ELR (cell line): ENCODE results near the gene TFDP3.
A peak's percentile ranks its signal among the peaks of the same experiment; 100 is the strongest.

ENCODE experiments used
- DNase-seq: peaks from one replicate; pipeline ENCODE4 v3.0.0-alpha.2; 2015; ENCODE audit warnings: low read depth

TFDP3 gene

DNA sequence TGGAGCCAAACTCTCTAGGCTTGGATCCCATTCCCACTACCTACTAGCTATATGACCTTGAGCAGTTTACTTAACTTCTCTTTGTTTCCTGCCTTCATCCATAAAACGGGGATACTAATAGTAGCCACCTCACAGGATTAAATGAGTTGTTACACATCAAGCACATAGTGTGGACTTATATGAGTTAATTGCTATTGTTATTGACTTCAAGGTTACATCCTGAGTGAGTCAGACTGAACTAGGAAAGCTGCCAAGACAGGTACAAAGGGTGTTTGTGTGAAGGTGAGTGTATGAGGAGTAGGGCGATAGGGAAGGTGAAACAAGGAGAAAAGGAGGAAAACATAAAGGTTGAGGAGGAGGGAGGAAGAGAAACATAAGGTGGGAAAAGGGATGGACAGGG lies 32.2 kb downstream of the TFDP3 start:
- DNase-seq, result no peak

DNA sequence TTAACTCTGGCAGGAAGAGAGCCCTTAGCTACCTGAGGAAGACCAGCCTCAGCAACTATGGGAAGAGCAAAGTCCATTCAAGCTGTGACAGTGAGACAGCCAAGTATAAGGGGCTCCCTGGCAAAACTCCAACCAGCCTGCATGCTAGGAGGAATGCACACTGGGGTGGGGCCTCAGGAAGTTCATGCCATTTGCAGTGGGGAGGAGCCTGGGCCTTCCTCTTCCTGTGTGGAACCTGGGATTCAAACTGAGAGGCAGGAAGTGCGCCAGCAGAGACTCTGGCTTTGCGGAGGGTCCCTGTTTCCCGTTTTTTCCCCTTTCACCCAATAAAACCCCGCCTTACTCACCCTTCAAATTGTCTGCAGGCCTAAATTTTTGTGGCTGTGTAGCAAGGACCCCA lies 33.0 kb downstream of the TFDP3 start:
- DNase-seq, result no peak

DNA sequence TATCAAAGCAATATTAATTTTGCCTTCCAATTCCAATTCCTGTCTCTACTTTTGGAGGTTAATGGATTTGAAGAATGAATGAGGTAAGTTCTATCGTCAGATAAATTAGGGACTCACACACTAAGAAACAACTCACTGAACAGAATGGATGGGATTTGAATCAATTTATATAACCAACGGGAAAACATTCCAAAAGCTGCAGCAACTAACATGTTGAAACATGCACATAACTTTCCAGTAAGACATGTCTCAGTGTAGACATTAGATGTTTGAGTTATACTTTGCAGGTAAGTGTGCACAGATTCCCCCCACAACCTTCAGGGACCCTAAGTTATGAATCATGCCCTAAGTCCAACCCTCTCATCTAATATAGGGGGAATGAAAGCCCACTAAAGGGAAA lies 34.3 kb downstream of the TFDP3 start:
- DNase-seq, result no peak

DNA sequence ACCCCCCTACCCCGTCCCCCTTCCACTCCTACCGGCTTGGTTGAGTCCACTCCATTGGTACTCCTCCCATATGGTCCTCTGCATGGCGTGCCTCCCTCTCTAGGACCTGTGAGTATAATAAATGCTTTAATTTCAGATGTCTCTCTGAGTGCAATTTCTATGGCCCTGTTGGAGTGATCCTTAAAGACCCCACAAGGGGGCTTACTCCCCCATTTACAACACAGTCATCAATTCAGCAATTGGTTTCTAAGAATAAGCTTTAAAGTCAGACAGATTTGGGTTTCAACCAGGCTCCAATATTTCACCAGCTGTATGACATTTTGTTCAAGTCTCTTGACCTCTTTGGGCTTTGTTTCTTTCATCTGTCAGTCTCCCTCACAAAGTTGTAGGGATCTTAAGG lies 38.7 kb downstream of the TFDP3 start:
- DNase-seq, result no peak

DNA sequence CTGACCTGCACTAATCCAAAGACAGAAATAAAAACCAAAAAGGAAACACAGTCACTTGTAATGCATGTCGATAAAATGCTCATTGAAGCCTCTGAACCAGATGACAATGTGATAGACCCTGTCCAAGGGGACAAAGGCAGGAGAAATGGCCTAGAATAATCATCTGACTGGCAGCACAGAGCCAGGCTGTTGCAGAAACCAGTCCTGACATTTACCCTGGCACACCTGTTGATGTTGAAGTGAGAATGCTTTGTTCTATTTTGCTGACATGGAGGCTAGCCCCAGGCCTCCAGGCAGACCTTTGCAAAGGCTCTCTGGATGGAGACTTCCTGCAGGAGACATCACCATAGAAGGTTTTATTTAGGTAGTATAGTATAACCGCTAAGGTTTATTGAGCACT lies 41.0 kb downstream of the TFDP3 start:
- DNase-seq, result no peak

DNA sequence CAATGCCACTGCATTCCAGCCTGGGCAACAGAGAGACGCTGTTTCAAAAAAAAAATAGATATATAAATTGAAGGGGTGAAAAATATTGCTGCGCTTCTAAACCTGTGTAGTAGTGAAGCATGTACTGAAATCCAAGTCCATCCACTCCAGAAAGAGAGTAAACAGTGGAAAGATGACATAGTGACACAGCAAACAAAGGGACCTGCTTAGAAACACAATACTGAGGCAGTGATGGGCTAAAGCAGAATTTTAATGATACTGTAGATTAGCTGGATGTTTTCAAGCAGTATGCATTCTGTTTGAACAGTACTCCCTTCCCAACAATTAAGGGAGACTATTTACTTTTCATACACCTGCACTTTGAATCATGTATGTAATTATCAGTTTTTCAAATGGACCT lies 42.5 kb downstream of the TFDP3 start:
- no peak for DNase-seq

DNA sequence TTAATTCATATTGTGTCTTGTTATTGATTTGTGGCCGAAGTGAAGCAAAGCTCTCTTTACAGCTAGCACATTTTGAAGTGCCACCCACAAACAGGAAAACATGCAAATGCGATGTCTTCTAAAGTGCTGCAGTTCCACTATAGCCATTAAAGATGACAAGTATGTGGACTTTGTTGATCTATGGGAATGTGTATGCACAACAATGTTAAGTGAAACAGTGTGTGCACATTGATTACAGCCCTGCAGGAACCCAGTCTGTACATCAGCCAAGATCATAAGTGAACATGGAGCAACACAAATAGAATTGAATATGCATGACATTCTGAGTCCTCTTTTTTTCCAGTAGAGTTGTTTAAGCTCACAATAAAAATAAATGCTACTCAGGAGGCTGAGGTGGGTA lies 43.0 kb downstream of the TFDP3 start:
- DNase-seq, result no peak

DNA sequence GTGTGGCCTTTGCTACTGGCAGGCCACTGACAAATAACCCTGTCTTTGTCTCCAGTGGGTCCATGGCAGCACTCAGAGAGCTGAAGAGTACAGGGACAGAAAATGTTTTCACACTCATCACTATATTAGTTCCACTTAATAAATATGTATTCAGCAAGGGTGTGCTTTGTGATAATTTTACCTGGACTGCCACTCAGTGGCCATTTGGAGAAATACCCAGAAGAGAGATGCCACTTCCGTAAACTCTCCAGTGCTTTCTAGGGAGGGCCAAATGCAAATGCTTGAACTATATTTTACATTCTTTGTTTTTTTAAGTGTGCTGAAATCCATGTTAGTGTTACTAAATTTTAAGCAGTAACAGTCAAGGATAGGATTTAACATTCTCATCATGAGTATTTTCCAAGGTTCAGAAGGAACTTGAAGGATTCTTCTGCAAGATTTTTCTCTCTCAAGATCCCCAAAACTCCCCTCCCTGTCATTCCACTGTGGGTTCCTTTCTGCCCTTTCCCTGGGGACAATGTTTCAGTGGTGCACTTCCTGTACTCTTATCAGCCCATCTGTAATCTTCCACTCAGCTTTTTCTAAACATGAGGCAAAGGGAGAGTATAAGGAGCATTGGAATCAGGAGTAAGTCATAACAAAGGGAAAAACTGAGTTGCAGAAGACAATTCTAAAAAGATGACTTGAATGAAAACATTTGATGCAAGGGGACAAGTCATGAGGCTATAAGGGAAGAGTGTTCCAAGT lies 46.0 kb downstream of the TFDP3 start:
- DNase-seq, result peak; percentile 0
